HG02970 (cell line): ENCODE measurements around the gene AANAT.

Experiments used
- ATAC-seq: cut with Tn5 transposase; IDR thresholded peaks from one replicate; pipeline ENCODE4 v1.9.1; 2021; ENCODE audit warnings: mild to moderate bottlenecking, moderate library complexity, moderate number of reproducible peaks; ENCODE audit not compliant: unreplicated experiment, low FRiP score

AANAT gene

DNA sequence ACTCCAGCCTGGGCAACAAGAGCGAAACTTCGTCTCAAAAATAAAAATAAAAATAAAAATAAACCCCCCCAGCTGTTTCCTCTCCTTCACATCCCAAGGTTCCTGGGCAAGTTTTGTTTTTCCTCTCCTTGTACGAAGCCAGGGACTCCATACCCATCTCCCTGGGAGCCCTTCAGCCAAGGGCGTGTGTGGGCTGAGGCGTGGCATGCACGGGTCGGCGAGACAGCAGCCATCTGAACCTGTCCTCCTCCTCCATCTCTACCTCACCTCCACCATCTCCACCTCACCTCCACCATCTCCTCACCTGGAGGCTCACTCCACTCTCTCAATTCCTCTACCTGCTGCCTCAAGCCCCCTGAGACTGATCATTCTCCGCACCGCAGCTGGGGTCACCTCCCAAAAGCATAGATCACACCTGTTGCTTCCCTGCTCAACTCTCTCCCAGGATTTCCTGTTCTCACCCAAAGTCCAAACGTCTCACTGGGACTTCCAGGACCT lies 16.9 kb downstream of the AANAT start:
- no peak for ATAC-seq

DNA sequence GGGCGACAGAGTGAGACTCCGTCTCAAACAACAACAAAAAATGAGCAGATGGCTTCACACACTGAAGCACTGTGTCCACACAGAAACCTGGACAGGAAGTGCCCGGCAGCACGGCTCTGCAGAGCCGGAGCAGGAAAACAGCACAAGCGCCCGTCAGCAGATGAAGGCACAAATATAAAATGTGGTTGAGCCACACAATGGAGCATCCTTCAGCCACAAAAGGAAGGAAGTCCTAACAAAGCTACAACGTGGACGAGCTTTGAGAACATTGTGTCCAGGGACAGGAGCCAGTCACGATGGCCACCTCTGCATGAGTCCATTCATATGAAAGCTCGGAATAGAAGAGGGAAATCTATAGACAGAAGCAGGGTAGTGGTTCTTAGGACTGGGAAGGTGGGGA lies 18.2 kb downstream of the AANAT start:
- ATAC-seq: no peak

DNA sequence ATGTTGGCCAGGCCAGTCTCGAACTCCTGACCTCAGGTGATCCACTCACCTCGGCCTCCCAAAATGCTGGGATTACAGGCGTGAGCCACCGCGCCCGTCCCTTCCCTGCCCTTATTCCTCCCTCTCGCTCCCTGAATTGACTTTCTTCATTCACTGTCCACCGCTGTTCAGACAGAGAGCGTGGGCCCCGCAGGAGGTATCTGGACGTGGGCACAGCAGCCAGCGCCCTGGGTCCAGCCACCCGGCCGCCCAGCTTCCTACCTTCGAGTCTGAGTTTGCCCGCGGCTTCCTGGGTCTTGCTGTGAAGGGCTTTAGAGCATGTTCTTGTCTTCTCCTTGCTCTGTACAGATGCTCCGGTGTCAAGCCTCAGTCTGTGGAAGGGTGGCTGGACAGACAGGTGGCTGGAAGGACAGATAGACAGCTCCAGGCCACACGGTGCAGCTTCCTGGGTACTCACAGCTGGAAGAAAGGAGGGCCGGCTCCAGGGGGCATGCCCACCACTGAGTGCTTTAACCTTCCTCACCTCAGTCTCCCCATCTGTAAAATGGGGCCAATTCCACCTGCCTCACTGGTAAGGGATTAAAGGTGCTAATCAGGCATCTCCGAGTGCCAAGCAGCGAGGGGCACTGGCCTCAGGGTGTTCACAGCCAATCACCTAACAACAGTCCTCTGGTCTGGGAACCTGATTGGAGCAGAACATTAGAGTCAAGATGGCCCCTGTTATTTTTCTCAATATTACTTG lies 20.2 kb downstream of the AANAT start:
- ATAC-seq: no peak

DNA sequence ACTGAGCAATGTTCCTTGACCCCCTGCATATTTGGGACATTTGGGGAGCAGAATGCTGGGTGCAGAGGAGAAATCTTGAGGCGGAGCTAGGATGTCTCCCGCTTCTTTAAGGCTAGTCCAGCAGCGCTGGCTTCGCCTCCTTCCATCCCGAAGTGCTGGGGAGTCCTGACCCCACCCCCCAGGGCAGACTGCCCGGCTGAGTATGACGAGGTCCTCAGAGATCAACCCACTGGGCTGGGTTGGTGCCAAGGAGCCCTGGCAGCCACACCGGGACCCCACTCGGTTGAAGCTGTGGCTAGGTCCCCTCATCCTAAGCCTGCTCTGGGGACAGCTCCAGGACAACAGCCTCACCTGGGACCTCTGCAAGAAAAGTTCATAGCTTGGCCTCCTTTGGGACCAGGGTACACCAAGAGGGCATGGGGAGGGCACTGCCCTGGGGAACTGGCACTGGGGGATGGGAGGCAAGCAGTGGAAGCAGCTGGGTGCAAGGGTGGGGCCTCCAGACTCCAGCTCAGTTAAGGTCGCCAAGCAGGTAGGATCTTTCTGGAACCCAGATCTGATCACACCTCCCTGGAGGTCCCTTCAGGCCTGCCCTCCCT lies 22.8 kb downstream of the AANAT start:
- no peak for ATAC-seq

DNA sequence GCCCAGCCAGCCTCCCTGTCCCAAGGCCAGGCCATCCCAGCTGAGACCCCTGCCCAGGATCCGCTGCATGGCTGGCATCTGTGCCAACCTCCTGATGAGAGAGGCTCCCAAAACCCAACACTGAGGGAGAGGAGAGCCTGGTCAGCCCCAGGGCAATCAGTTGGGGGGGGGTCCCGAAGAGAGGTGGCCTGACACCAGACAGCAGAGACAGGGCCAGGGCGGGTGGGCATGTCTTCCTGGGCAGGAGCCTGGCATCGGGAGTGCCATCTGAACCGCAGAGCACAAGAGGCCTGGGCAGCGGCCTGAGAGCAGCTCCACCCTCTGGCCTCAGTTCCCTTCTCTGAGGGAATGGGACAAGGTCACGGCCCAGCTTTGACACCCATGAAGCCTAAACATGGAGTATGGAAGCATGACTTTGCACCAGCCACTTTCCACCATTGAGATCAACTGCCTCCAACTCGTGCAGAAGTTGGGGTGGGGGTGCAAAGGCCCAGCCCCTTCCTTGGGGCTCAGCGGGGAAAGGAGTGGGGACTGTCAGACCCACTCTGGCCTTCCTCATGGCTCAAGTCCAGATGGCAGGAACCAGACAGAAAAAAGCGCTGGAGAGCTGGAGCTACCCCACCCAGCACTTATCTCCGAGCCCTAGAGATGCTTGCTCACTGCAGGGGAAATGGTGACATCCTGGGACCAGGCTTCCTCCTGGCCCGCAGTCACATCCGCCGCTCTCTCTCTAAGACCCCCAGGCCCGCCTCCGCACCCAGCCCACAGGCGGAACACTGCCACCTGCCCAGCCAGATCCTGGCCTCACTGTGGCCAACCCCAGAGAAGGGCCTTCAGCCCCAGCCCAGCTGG lies 24.1 kb downstream of the AANAT start:
- ATAC-seq: no peak

DNA sequence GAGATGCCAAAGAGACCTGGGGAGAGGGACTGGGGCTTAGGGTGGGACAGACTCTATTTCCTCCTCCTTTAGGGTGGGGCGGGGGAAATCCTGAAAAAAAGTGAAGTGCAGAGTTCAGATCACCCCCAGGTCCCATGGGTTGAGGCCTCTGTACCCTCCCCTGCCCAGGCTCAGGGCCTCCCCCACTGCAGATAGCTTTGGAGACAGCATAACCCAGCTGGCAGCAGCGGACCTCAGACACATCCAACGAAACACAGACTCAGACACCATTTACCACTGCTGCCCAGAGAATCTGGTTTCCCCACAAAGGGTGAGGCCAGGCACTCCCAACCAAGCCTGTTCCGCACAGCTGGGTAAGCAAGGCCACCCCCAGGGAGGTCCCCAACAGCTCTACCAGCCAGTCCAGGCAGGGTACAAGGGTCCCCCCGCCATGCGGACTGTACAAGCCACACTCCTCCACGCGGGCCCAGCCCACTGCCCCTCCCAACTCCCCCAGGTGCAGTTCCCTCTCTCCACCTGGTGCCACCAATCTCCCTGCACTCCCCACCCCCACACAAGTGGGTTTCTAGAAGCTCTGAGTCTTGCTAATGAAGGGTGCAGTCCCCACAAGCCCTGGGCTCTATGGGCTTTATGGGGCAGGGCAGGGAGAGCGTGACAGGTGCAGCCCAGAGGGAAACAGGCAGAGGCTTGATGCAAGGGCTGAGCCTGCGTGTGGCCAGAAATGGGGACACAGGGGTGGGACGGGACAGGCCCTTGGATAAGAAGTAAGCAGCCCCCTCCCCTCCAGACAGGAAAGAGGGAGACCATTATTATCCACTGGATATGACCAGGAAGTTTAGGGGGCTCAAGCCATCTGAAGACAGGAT lies 25.0 kb downstream of the AANAT start:
- ATAC-seq: no peak

DNA sequence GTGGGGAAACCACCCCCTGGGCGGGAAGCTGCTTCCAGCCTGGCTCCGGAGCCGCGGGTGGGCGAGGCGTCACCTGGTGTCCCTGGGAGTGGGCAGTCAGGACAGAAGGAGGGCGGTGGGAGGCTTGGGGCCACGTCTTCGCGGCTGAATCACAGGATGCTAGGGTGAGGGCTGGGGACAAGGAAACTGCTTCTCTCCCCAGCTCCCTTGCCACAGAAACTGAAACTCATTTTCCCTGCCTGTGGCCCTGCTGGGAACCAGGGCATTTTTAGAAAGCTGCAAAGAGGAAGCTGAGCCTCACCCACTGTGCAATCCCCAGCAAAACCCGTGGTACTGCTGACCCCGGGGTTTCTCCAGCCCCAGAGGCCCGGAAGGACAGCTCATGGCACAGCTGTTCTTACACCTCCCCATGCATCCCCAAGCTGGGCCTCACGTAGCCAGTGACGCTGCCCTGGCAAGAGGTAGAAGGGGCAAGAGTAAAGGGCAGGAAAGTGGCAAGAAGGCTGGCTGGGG lies 25.6 kb downstream of the AANAT start:
- ATAC-seq: no peak

DNA sequence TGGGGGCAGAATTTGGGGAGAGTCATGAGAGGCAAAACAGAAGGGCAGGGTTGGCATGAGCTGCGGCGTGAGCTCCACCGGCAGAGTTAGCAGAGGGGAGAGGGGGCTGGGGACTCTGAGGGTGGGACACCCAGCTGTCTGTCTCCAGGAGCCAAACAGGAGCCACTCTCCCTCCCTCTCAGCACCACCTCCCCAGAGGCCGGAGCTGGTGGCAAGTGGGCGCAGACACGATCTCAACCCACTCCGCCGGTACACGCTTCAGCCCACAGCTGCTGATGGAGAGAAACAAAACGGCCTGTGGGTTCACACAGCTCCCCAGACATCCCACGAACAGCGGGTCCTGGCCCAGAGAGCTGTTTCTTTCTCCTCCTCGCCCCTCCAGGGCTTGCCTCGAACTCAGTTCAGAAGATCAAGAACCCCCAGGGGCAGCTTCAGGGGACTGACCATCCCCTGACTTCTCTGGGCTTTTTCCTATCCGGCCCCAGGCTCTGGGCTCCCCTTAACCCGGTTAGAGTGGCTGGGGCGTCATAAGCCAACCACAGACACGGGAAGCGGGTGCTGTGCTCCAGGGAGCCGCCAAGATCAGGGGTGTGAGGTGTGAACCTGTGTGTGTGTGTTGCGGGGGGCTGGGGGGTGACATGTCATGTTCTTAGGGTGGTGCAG lies 26.2 kb downstream of the AANAT start:
- no peak for ATAC-seq

DNA sequence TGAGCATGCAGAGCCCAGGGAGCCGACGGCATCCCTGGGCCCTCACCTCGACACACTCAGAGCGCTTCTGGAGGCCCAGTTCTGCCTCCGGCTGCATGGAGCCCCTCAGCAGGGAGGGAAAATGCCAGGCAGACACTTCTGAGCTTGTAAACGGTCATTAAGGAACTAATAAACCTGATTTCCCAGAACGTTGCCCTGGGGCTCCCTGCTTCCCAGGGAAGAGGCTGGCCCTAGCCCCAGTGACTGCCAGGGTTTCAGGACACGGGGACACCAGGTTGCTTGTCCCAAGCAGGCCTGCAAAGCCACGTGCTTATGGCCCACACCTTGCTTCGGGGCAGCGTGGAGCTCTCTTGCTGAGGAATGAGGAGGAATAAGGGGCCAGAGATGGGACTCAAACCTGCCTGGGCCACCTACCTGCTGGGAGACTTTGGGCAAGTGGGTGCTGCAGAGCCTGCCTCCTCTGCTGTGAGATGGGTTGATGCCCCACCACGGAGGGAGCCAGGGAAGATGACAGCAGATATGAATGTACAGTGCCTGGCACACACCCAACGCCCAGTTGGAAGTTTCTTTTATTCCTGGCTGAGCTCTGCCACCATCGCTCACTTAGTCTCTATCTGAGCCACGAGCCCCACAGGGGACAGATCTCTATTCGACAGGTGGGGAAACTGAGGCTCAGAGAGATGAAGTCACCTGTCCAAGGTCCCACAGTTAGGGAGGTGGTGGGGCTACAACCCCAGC lies 28.4 kb downstream of the AANAT start:
- no peak for ATAC-seq

DNA sequence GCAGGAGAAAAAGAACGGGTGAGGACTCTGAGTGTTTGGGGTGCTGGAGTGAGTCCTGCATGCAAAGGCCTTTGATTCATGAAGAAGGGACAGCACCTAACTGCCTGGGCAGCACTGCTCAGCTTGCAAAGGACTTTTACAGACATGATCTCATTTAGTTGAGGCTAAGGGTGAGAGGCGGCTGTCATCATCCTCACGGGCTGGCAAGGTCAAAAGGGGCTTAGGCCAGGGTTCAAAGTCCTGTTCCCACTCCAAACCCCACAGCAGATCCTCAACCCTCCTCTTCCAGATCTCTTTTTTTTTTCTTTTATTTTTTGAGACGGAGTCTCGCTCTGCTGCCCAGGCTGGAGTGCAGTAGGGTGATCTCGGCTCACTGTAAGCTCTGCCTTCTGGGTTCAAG lies 29.1 kb downstream of the AANAT start:
- no peak for ATAC-seq

DNA sequence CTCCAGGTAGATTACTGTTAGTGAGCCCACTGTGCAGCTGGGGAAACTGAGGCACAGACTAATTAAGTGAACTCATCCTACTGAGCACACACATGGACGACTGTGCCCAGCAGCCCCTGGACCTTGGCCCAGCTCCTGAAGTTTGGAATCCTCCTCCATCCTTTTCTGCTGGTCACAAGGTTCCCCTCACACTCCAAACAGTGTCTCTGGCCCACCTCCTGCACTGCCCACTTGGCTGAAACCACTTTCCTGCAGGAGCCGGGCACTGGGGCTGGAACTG lies 30.2 kb downstream of the AANAT start:
- ATAC-seq: no peak

DNA sequence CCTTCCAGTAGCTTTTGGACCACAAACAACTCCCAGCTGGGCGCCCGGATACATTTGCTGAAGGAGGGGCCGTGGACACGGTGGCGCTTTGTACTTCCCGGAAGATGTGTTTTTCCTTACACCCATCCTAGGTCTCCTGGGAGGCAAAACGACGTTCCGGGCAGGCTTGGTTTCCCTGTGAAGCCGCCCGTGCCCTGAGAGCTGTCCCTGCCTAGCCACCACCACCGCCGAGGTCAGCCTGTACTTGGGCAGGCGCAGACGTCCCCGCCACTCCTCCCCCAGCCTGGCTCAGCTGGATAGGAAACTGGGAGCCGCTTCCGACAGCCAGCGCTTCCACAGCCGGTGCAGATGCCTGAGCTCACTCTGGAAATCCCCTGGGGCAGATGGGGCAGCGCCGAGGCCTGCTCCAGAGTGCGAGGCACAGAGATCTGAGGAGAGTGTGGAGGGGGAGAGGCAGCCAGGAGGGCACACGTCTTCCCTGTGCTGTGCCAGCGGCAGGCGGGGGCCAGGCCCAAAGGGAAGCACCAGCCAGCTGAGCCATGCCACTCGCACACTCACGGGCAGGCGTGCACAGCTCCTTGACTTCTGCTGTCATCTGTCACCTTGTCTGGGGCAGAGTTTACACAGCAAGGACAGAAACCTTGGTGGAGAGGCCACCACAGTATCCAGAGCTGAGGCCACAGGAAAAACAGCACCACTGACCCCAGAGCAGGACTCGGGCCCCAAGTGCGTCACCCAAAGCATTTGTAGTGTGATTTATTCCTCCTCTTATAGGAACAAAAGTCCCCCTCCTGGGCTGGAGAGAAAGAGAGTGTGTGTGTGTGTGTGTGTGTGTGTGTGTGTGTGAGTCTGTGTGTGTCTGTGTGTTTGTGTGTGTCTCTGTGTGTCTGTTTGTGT lies 30.8 kb downstream of the AANAT start:
- no peak for ATAC-seq

DNA sequence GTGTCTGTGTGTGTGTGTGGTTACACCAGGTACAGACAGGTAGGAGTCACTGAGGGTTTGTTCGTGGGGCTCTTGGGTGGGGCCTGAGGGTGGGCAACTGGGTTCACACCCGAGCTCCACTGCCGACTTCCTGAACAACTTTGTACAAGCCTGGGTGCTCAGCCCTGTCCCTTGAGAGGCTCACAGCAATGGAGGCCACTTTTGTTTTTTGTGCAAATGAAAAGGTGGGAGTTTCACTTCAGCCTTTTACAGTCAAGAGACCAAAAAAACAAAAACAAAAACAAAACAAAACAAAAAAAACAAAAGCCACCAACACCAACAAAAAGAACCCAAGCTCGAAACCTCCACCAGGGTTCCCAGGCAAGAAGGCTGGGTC lies 31.5 kb downstream of the AANAT start:
- ATAC-seq: no peak

DNA sequence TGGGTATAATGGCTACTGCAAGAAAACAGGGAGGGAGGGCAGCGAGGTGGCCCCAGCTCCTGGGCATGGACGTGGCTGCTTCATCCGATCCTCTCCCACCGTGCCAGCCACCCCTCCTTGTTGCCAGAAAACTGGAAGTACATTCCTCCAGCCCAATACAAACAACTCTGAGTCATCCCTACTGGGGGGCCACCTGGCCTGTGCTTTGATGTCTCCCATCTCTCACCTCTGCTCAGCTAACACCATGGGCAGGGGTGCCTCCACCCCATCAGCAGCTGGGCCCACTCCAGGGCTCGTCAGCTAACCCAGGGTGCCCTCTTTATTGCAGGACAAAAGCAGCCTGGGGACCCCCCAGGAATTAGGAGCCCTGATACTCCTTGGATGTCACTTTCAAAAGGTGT lies 31.9 kb downstream of the AANAT start:
- ATAC-seq: no peak

DNA sequence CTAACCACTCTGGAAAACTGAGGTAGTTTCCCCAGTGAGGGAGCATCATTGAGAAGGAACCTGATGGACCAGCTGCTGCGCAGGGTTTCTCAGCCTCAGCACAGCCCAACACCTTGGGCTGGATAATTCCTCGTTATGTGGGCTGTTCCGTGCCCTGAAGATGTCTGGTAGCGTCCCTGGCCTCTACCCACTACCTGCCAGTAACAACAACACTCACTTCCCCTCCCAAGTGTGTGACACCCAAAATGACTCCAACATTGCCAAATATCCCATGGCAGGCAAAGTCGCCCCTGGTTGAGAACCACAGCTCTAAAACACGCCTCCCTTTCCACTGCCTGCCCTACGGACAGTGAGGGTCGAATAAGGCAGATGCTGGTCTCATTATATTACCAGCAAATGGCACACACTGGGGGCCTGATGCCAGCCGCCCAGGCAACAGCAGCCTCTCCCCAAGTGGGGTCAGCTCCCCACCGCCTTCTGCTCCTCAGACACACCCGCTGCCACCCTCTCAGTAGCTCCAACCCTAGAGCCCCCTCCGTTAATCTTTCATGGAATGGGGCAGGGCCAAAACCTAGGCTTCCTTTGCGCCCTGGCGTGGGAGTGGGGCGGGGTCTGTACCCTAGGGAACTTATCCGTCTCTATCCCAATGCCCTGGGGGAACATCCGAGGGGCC lies 32.8 kb downstream of the AANAT start:
- ATAC-seq: no peak

DNA sequence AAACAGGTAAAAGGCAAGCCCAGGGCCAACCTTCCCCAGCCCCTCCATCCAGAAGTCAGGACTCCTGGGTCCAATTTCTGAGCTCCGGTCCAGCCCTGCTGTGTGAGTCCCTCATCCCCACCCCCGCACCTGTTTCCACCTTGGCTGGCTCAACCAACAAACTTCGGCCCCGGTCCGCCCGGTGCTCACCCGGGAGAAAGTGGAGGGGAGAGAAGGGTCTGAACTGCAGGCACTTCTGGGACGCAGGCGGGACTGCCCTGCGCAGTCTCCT lies 33.3 kb downstream of the AANAT start:
- ATAC-seq: no peak

DNA sequence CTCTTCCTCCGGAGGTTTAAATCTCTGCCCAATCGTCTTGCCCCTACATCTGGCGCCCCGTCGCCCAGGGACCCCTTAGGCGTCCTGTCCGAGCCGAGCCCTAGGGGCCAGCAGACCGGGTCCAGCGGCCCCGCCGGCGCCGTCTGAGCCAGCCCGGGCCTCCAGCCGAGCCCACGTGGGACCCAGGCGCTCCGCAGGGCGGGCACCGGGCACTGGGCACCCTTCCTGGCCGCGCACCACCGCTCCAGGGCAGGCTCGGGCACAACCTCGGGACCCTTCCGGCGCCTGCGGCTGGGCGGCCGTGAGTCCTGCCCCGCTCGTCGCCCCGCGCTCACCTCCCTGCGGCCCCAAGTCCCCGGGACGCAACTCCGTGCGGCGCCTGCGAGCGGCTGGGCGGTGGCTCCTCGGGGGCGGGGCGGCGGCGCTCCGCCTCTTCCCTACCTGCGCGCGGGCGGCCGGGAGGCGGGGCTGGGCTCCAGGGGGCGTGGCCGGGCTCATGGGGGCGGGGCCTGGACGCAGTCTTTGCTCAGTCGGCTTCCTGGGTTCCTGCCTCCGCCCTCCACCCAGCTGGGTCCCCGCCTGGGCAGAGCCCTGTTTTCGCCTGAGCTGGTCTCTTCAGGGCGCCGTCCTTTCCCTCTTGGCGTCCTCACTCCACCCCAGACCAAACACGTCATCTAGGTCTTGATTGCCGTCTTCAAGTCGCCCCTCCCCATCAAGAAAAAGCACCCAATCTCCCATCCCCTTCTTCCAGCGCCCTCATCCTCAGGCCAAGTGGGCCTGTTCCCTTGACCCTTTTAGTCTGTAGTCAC lies 33.8 kb downstream of the AANAT start, which contains the start of gene RHBDF2:
Gene RHBDF2 (minus strand): TSS at position 406 of the 809 bp plus-strand sequence. CDS start 19,899 bp downstream, outside the sequence.
- peak; percentile 70 for ATAC-seq
